GM23338 (cell line): ENCODE measurements around the gene ANTXR2. TPM values are rescaled to one million over a fixed set of nuclear protein-coding genes. Genes with fewer than 3 reads are reported as not detected.

ENCODE experiments used
- ATAC-seq: fragments of 200-7000 bp; cut with Tn5 transposase; 3 replicates; pipeline ENCODE4 v1.9.1; 2020
- DNase-seq: peaks from one replicate; pipeline ENCODE4 v3.0.0-alpha.2; 2015; ENCODE audit warnings: low spot score
- H2AFZ ChIP-seq: fragments of 200-600 bp; sonication (generic); 2 replicates; pipeline ENCODE4 v1.8.0; 2016; ENCODE audit warnings: antibody characterized with exemption, mild to moderate bottlenecking, moderate library complexity
- H3F3A ChIP-seq: fragments of 200-600 bp; sonication (generic); replicated peaks from 2 replicates; pipeline ENCODE4 v1.8.0; 2017; ENCODE audit warnings: antibody characterized with exemption, mixed run types, low read depth
- H3K27ac ChIP-seq: fragments of 200-600 bp; sonication (generic); 2 replicates; pipeline ENCODE4 v1.6.1; 2016; ENCODE audit warnings: low read depth
- H3K27me3 ChIP-seq: fragments of 200-600 bp; sonication (generic); 2 replicates; pipeline ENCODE4 v1.8.0; 2016; ENCODE audit warnings: mild to moderate bottlenecking, mixed run types, moderate library complexity; ENCODE audit not compliant: insufficient read depth
- H3K36me3 ChIP-seq: fragments of 200-600 bp; sonication (generic); 2 replicates; pipeline ENCODE4 v1.8.0; 2016; ENCODE audit warnings: mild to moderate bottlenecking; ENCODE audit not compliant: insufficient read depth
- H3K4me1 ChIP-seq: fragments of 200-600 bp; sonication (generic); 2 replicates; pipeline ENCODE4 v1.8.0; 2016; ENCODE audit warnings: mild to moderate bottlenecking, moderate library complexity; ENCODE audit not compliant: insufficient read depth
- H3K4me2 ChIP-seq: fragments of 200-600 bp; sonication (generic); 2 replicates; pipeline ENCODE4 v1.7.1; 2017; ENCODE audit warnings: mixed run types
- H3K4me3 ChIP-seq: fragments of 200-600 bp; sonication (generic); 2 replicates; pipeline ENCODE4 v1.6.1; 2016; ENCODE audit warnings: mixed run types
- H3K79me2 ChIP-seq: fragments of 200-600 bp; sonication (generic); replicated peaks from 2 replicates; pipeline ENCODE4 v1.8.0; 2017; ENCODE audit warnings: mild to moderate bottlenecking; ENCODE audit not compliant: insufficient read depth
- H3K9me2 ChIP-seq: fragments of 200-600 bp; sonication (generic); 2 replicates; pipeline ENCODE4 v1.8.0; 2017; ENCODE audit not compliant: insufficient read depth
- H4K20me1 ChIP-seq: fragments of 200-600 bp; sonication (generic); replicated peaks from 2 replicates; pipeline ENCODE4 v1.8.0; 2017; ENCODE audit warnings: mild to moderate bottlenecking; ENCODE audit not compliant: insufficient read depth
- H3K27ac Mint-ChIP-seq: 2 replicates; pipeline ENCODE4 v1.8.0; 2020; ENCODE audit warnings: inconsistent platforms, mild to moderate bottlenecking, moderate library complexity, mixed read lengths
- H3K27me3 Mint-ChIP-seq: 3 replicates; pipeline ENCODE4 v1.8.0; 2022; ENCODE audit warnings: low read depth, mild to moderate bottlenecking, moderate library complexity, mixed read lengths, inconsistent platforms; ENCODE audit not compliant: insufficient read depth, poor library complexity
- H3K36me3 Mint-ChIP-seq: 3 replicates; pipeline ENCODE4 v1.8.0; 2021; ENCODE audit warnings: low read depth, mild to moderate bottlenecking, inconsistent platforms, moderate library complexity, mixed read lengths
- H3K4me1 Mint-ChIP-seq: 3 replicates; pipeline ENCODE4 v1.8.0; 2020; ENCODE audit warnings: mild to moderate bottlenecking, inconsistent platforms, mixed read lengths
- H3K4me3 Mint-ChIP-seq: 3 replicates; pipeline ENCODE4 v1.8.0; 2021; ENCODE audit warnings: moderate library complexity, mild to moderate bottlenecking, inconsistent platforms, mixed read lengths
- H3K9me3 Mint-ChIP-seq: 3 replicates; pipeline ENCODE4 v1.8.0; 2020; ENCODE audit warnings: moderate library complexity, mild to moderate bottlenecking, inconsistent platforms, mixed read lengths
- CREB1 ChIP-seq: fragments of 250-450 bp; sonication (Bioruptor Pico); IDR thresholded peaks from 2 replicates; pipeline ENCODE4 v1.5.0; 2020; ENCODE audit warnings: low read depth, mild to moderate bottlenecking, moderate library complexity
- EZH2 ChIP-seq: fragments of 200-600 bp; sonication (generic); IDR thresholded peaks from one replicate; pipeline ENCODE4 v1.8.0; 2017; ENCODE audit warnings: antibody characterized with exemption, mild to moderate bottlenecking, low read depth; ENCODE audit not compliant: unreplicated experiment
- JUNB ChIP-seq: IDR thresholded peaks from one replicate; pipeline ENCODE4 v1.6.1; 2016; ENCODE audit warnings: antibody characterized with exemption; ENCODE audit not compliant: unreplicated experiment
- NANOG ChIP-seq: IDR thresholded peaks from 2 replicates; pipeline ENCODE4 v1.6.1; 2016; ENCODE audit warnings: antibody characterized with exemption, borderline replicate concordance
- POLR2AphosphoS5 ChIP-seq: IDR thresholded peaks from 2 replicates; pipeline ENCODE4 v1.6.1; 2016; ENCODE audit warnings: antibody characterized with exemption, low read depth
- ZNF331 ChIP-seq: fragments of 250-450 bp; sonication (Bioruptor Pico); IDR thresholded peaks from 2 replicates; pipeline ENCODE4 v1.5.0; 2020; ENCODE audit warnings: low read depth, mild to moderate bottlenecking, moderate library complexity
- polyA plus RNA-seq: library from polyadenylated mRNA; unstranded; fragments of >200 nt; fragmentation: Nextera tagmentation; extraction: Ambion mirVana; gene quantifications from 2 replicates; pipeline ENCODE4 v1.2.1, GENCODE V29; 2016
- total RNA-seq: library from RNA; depleted of rRNA; stranded (reverse); fragments of >200 nt; shearing (Covaris generic); gene quantifications from 2 replicates; pipeline ENCODE4 v1.2.3, GENCODE V29; 2014
- TF ChIP-seq, protein P1 (sequence below): IDR thresholded peaks from one replicate; pipeline ENCODE4 v1.6.1; 2018; ENCODE audit warnings: antibody characterized with exemption; ENCODE audit not compliant: unreplicated experiment
- TF ChIP-seq, protein P2 (sequence below): fragments of 250-450 bp; sonication (Bioruptor Pico); IDR thresholded peaks from 2 replicates; pipeline ENCODE4 v1.5.0; 2020; ENCODE audit warnings: mild to moderate bottlenecking, moderate library complexity
- TF ChIP-seq, protein P3 (sequence below), 2 experiments: fragments of 200-600 bp in 1 of 2; sonication (generic) in 1 of 2; conservative IDR thresholded peaks; 2 replicates each; pipeline versions ENCODE4 v1.5.1 to v1.6.1; 2016 to 2017; ENCODE audit warnings: antibody characterized with exemption in 2 of 2, low read depth in 2 of 2, mild to moderate bottlenecking in 2 of 2, moderate library complexity in 1 of 2

The ANTXR2 gene
- total and polyA plus RNA-seq, 2 experiments from 2014 or later = 2.0 to 5.3 TPM

DNA sequence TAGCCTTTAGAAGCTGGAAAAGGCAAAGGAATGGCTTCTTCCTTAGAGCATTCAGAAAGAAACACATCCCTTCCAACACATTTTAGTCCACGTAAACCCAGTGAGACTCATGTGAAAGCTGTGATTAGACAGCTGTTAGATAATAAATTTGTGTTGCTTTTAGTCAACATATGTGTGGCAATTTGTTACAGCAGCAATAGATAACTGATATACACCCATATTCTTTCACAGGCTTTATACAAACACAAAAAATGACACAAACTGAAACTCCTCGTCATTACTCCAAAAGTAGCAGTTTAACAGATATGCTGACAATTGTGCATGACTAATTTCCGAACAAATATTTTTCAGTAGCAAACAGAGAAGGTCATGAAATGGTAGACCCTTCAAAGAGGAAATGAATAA is 65.3 kb downstream of the ANTXR2 start (continued):
- TF ChIP-seq, protein P1, sequence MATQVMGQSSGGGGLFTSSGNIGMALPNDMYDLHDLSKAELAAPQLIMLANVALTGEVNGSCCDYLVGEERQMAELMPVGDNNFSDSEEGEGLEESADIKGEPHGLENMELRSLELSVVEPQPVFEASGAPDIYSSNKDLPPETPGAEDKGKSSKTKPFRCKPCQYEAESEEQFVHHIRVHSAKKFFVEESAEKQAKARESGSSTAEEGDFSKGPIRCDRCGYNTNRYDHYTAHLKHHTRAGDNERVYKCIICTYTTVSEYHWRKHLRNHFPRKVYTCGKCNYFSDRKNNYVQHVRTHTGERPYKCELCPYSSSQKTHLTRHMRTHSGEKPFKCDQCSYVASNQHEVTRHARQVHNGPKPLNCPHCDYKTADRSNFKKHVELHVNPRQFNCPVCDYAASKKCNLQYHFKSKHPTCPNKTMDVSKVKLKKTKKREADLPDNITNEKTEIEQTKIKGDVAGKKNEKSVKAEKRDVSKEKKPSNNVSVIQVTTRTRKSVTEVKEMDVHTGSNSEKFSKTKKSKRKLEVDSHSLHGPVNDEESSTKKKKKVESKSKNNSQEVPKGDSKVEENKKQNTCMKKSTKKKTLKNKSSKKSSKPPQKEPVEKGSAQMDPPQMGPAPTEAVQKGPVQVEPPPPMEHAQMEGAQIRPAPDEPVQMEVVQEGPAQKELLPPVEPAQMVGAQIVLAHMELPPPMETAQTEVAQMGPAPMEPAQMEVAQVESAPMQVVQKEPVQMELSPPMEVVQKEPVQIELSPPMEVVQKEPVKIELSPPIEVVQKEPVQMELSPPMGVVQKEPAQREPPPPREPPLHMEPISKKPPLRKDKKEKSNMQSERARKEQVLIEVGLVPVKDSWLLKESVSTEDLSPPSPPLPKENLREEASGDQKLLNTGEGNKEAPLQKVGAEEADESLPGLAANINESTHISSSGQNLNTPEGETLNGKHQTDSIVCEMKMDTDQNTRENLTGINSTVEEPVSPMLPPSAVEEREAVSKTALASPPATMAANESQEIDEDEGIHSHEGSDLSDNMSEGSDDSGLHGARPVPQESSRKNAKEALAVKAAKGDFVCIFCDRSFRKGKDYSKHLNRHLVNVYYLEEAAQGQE = no peak
- TF ChIP-seq ZNF331 (CRISPR knock-in tag) = no peak
- no peak for TF ChIP-seq NANOG
- TF ChIP-seq EZH2 = no peak

DNA sequence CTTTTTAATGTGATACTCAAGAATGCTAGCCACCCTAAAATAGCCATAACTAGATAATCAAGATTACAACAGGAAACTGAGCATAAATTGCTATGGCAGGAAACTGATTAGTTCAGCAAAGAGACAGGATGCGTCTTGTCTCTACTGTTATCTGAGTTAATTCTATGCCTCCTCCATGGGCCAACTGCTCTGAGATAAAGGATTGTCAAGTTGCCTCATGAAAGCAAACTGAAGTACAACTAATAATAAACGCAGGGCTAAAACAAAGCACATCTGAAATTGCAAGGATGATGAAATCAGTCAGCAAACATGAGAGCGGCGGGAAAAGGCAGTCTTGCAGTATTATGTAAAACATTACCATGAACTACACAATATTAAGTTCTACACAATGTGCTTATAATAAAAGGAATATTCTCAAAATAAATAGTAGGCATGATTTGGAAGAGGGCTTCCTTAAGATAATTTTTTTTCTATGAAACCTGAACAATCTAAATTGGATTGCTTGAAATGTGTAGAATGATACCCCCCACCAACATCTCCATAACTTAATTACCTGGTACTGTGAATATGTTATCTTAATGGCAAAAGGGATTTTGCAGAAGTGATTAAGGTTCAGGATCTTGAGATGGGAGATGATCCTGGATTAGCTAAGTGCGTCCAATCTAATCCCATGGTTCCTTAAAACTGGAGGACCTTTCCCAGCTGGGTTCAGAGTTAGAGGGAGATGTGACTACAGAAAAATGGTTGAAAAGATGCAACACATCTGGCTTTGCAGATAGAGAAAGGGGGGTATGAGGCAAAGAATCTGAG is 65.9 kb downstream of the ANTXR2 start:
- H3K4me3 ChIP-seq = no peak overlapping the region
- Mint-ChIP-seq H3K27ac (peak overlapping the region; percentile 23; the same call in 1 of the 2 replicates), H3K27me3 (no peaks in the 10 kb centered on the region), H3K4me1 (peaks cover 2% of the 10 kb centered on the region; the same call in 2 of the 3 replicates), H3K4me3 (no peak overlapping the region), H3K9me3 (peaks cover 7% of the 10 kb centered on the region), H3K36me3 (peaks cover 8% of the 10 kb centered on the region; the same call in 2 of the 3 replicates)
- H3K4me2 ChIP-seq = no peak overlapping the region
- no peaks in the 10 kb centered on the region for H3K79me2 ChIP-seq
- no peaks in the 10 kb centered on the region for H4K20me1 ChIP-seq
- DNase-seq = no peak
- H3K9me2 ChIP-seq = no peaks in the 10 kb centered on the region
- no peak for ATAC-seq
- H3K27me3 ChIP-seq = no peaks in the 10 kb centered on the region
- no peak overlapping the region for H2AFZ ChIP-seq
- H3F3A ChIP-seq = no peaks in the 10 kb centered on the region
- H3K27ac ChIP-seq = no peak overlapping the region
- peaks cover 5% of the 10 kb centered on the region for H3K4me1 ChIP-seq
- 0 out of 2 replicates have a peak, but pooled peaks cover 4% of the 10 kb centered on the region for H3K36me3 ChIP-seq
- TF ChIP-seq EZH2 (no peak), JUNB (no peak), CREB1 (CRISPR knock-in tag) (no peak), POLR2AphosphoS5 (no peak), ZNF331 (CRISPR knock-in tag) (no peak)
- TF ChIP-seq, protein P2, sequence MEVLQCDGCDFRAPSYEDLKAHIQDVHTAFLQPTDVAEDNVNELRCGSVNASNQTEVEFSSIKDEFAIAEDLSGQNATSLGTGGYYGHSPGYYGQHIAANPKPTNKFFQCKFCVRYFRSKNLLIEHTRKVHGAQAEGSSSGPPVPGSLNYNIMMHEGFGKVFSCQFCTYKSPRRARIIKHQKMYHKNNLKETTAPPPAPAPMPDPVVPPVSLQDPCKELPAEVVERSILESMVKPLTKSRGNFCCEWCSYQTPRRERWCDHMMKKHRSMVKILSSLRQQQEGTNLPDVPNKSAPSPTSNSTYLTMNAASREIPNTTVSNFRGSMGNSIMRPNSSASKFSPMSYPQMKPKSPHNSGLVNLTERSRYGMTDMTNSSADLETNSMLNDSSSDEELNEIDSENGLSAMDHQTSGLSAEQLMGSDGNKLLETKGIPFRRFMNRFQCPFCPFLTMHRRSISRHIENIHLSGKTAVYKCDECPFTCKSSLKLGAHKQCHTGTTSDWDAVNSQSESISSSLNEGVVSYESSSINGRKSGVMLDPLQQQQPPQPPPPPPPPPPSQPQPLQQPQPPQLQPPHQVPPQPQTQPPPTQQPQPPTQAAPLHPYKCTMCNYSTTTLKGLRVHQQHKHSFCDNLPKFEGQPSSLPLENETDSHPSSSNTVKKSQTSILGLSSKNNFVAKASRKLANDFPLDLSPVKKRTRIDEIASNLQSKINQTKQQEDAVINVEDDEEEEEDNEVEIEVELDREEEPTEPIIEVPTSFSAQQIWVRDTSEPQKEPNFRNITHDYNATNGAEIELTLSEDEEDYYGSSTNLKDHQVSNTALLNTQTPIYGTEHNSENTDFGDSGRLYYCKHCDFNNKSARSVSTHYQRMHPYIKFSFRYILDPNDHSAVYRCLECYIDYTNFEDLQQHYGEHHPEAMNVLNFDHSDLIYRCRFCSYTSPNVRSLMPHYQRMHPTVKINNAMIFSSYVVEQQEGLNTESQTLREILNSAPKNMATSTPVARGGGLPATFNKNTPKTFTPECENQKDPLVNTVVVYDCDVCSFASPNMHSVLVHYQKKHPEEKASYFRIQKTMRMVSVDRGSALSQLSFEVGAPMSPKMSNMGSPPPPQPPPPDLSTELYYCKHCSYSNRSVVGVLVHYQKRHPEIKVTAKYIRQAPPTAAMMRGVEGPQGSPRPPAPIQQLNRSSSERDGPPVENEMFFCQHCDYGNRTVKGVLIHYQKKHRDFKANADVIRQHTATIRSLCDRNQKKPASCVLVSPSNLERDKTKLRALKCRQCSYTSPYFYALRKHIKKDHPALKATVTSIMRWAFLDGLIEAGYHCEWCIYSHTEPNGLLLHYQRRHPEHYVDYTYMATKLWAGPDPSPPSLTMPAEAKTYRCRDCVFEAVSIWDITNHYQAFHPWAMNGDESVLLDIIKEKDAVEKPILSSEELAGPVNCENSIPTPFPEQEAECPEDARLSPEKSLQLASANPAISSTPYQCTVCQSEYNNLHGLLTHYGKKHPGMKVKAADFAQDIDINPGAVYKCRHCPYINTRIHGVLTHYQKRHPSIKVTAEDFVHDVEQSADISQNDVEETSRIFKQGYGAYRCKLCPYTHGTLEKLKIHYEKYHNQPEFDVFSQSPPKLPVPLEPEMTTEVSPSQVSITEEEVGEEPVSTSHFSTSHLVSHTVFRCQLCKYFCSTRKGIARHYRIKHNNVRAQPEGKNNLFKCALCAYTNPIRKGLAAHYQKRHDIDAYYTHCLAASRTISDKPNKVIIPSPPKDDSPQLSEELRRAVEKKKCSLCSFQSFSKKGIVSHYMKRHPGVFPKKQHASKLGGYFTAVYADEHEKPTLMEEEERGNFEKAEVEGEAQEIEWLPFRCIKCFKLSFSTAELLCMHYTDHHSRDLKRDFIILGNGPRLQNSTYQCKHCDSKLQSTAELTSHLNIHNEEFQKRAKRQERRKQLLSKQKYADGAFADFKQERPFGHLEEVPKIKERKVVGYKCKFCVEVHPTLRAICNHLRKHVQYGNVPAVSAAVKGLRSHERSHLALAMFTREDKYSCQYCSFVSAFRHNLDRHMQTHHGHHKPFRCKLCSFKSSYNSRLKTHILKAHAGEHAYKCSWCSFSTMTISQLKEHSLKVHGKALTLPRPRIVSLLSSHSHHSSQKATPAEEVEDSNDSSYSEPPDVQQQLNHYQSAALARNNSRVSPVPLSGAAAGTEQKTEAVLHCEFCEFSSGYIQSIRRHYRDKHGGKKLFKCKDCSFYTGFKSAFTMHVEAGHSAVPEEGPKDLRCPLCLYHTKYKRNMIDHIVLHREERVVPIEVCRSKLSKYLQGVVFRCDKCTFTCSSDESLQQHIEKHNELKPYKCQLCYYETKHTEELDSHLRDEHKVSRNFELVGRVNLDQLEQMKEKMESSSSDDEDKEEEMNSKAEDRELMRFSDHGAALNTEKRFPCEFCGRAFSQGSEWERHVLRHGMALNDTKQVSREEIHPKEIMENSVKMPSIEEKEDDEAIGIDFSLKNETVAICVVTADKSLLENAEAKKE = no peak
- TF ChIP-seq, protein P3, sequence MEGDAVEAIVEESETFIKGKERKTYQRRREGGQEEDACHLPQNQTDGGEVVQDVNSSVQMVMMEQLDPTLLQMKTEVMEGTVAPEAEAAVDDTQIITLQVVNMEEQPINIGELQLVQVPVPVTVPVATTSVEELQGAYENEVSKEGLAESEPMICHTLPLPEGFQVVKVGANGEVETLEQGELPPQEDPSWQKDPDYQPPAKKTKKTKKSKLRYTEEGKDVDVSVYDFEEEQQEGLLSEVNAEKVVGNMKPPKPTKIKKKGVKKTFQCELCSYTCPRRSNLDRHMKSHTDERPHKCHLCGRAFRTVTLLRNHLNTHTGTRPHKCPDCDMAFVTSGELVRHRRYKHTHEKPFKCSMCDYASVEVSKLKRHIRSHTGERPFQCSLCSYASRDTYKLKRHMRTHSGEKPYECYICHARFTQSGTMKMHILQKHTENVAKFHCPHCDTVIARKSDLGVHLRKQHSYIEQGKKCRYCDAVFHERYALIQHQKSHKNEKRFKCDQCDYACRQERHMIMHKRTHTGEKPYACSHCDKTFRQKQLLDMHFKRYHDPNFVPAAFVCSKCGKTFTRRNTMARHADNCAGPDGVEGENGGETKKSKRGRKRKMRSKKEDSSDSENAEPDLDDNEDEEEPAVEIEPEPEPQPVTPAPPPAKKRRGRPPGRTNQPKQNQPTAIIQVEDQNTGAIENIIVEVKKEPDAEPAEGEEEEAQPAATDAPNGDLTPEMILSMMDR (conservative IDR thresholded peaks at IDR 0.05; ENCODE audit: low read depth in 2 of 2) = no peak
